Sigmoid colon (tissue), 7 donors: ENCODE results near the gene KAT7. TPM values are rescaled to one million over a fixed set of nuclear protein-coding genes. Genes with fewer than 3 reads are reported as not detected.

Experiments
- DNase-seq: peaks from one replicate; pipeline ENCODE4 v3.0.0-alpha.2; 2019
- H3K27ac ChIP-seq, 4 donors: fragments of 200-600 bp; sonication (generic); one replicate each; pipeline ENCODE4 v1.5.1; 2016 to 2019; ENCODE audit warnings: mild to moderate bottlenecking in 1 of 4
- H3K27me3 ChIP-seq, 3 donors: fragments of 200-600 bp; sonication (generic); one replicate each; pipeline ENCODE4 v1.5.1; 2019; ENCODE audit warnings: mild to moderate bottlenecking in 1 of 3
- H3K36me3 ChIP-seq, 4 donors: fragments of 200-600 bp; sonication (generic); one replicate each; pipeline ENCODE4 v1.5.1; 2016 to 2019
- H3K4me1 ChIP-seq, 4 donors: fragments of 200-600 bp; sonication (generic); one replicate each; pipeline ENCODE4 v1.5.1; 2017 to 2019
- H3K4me3 ChIP-seq, 4 donors: fragments of 200-600 bp; sonication (generic); one replicate each; pipeline ENCODE4 v1.5.1; 2017 to 2019; ENCODE audit warnings: mild to moderate bottlenecking in 2 of 4, moderate library complexity in 1 of 4
- H3K9me3 ChIP-seq, 4 donors: fragments of 200-600 bp in 3 of 4; sonication (generic) in 3 of 4; one replicate each; pipeline versions ENCODE4 v1.5.1 to v1.6.1; 2013 to 2019
- EP300 ChIP-seq, 4 donors: sonication (generic); formaldehyde crosslinking; IDR thresholded peaks; one replicate each; pipeline ENCODE4 v1.6.1; 2017; ENCODE audit warnings: antibody characterized with exemption in 4 of 4
- POLR2A ChIP-seq, 2 donors: fragments of 450-650 bp; IDR thresholded peaks; one replicate each; pipeline ENCODE4 v1.6.1; 2016; ENCODE audit warnings: antibody characterized with exemption in 2 of 2, mild to moderate bottlenecking in 2 of 2, moderate library complexity in 2 of 2
- POLR2AphosphoS5 ChIP-seq, 4 donors: sonication (generic); formaldehyde crosslinking; IDR thresholded peaks; one replicate each; pipeline ENCODE4 v1.6.1; 2017; ENCODE audit warnings: antibody characterized with exemption in 4 of 4
- WGBS, 2 donors: extraction: QIAGEN DNeasy Blood & Tissue Kit; methylation state at CpG; one replicate each; pipeline ENCODE4 v1.1.7; 2013; 5-methylcytosine and 5-hydroxymethylcytosine counted together
- intact Hi-C: fragments of 100-400 bp; cut with DNase I; formaldehyde crosslinking; loops from one replicate; pipeline ENCODE4 v1.15.1; 2023
- polyA plus RNA-seq, 3 donors: library from polyadenylated mRNA; stranded (reverse); fragments of 200-250 nt; gene quantifications; one replicate each; pipeline ENCODE4 v1.2.3, GENCODE V29; 2013
- total RNA-seq, 4 donors: library from RNA; depleted of rRNA; stranded (reverse); fragments of >200 nt; gene quantifications; one replicate each; pipeline ENCODE4 v1.1.0, GENCODE V29; 2016
- TF ChIP-seq, protein P1 (sequence below), 4 experiments: fragments of 450-650 bp in 3 of 4; fragments of 200-600 bp in 1 of 4; IDR thresholded peaks; one replicate each; pipeline ENCODE4 v1.5.1; 2016 to 2019; ENCODE audit warnings: antibody characterized with exemption in 4 of 4, mild to moderate bottlenecking in 3 of 4, moderate library complexity in 2 of 4
- donor health status: healthy with polysubstance abuse.
- donor health status: Bipolar disorder and iron deficiency.
- donor health status: healthy.

Gene KAT7
- total and polyA plus RNA-seq, 7 donors: 6.2 to 34.9 (median 23.8) TPM

- WGBS, 2 donors: 76 to 82% methylated on average over 3 of the region's 3 CpGs
- no peaks in the 10 kb centered on the region for H3K4me1 ChIP-seq
- TF ChIP-seq EP300 (IDR thresholded peaks at IDR 0.05) (no peak), POLR2AphosphoS5 (IDR thresholded peaks at IDR 0.05) (no peak), POLR2A (IDR thresholded peaks at IDR 0.05) (no peak)
- TF ChIP-seq, protein P1, sequence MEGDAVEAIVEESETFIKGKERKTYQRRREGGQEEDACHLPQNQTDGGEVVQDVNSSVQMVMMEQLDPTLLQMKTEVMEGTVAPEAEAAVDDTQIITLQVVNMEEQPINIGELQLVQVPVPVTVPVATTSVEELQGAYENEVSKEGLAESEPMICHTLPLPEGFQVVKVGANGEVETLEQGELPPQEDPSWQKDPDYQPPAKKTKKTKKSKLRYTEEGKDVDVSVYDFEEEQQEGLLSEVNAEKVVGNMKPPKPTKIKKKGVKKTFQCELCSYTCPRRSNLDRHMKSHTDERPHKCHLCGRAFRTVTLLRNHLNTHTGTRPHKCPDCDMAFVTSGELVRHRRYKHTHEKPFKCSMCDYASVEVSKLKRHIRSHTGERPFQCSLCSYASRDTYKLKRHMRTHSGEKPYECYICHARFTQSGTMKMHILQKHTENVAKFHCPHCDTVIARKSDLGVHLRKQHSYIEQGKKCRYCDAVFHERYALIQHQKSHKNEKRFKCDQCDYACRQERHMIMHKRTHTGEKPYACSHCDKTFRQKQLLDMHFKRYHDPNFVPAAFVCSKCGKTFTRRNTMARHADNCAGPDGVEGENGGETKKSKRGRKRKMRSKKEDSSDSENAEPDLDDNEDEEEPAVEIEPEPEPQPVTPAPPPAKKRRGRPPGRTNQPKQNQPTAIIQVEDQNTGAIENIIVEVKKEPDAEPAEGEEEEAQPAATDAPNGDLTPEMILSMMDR (IDR thresholded peaks at IDR 0.05): no peak
- intact Hi-C loops: no loop called here
- no peaks in the 10 kb centered on the region for H3K9me3 ChIP-seq
- no peak overlapping the region for H3K27ac ChIP-seq
- H3K36me3 ChIP-seq: no peaks in the 10 kb centered on the region
- no peaks in the 10 kb centered on the region for H3K27me3 ChIP-seq
- no peak for DNase-seq
- H3K4me3 ChIP-seq: no peak overlapping the region
Measured at GRCh38 chr17:49866882-49867413, 78.5 kb downstream of the KAT7 start.

DNA sequence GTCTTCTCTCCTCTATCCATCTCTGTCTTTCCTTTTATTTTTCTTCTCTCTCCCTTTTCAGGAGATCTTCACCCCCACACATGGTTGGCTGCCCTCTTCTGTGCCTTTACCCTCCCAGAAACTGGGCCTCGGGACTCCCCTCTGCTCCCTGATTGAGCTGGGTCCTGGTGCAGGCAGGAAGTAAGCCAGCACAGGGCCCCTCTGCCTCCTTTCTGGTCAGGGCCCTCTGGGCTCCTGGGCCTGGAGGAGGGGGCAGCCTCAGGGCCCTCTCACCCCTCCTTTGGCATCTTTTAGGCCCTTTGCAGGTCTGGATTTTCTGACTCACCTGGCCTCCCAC, 80.5 kb downstream of the KAT7 start:
- H3K4me3 ChIP-seq: no peak overlapping the region
- H3K9me3 ChIP-seq: no peaks in the 10 kb centered on the region
- H3K4me1 ChIP-seq: no peaks in the 10 kb centered on the region
- H3K27me3 ChIP-seq: peaks cover 0 to 2% (median 0%) of the 10 kb centered on the region in 3 donors
- H3K27ac ChIP-seq: no peak overlapping the region
- intact Hi-C loops: no loop called here
- 34 to 42% methylated on average over 1 of the region's 1 CpG for WGBS, 2 donors
- DNase-seq: no peak
- TF ChIP-seq POLR2A (IDR thresholded peaks at IDR 0.05) (no peak), POLR2AphosphoS5 (IDR thresholded peaks at IDR 0.05) (no peak), EP300 (IDR thresholded peaks at IDR 0.05) (no peak)
- TF ChIP-seq, protein P1 (IDR thresholded peaks at IDR 0.05): no peak
- no peaks in the 10 kb centered on the region for H3K36me3 ChIP-seq

- TF ChIP-seq EP300 (IDR thresholded peaks at IDR 0.05) (no peak), POLR2A (IDR thresholded peaks at IDR 0.05) (no peak), POLR2AphosphoS5 (IDR thresholded peaks at IDR 0.05) (no peak)
- TF ChIP-seq, protein P1 (IDR thresholded peaks at IDR 0.05): no peak
- Histone ChIP-seq H3K4me1 (no peaks in the 10 kb centered on the region), H3K27me3 (peaks cover 0 to 13% (median 0%) of the 10 kb centered on the region in 3 donors), H3K27ac (no peak overlapping the region), H3K9me3 (no peaks in the 10 kb centered on the region), H3K4me3 (no peak overlapping the region), H3K36me3 (no peaks in the 10 kb centered on the region)
- intact Hi-C loops: no loop called here
- 86 to 87% methylated on average over 11 of the region's 11 CpGs for WGBS, 2 donors
- DNase-seq: no peak
Measured at GRCh38 chr17:49870298-49870697, 81.8 kb downstream of the KAT7 start.

DNA sequence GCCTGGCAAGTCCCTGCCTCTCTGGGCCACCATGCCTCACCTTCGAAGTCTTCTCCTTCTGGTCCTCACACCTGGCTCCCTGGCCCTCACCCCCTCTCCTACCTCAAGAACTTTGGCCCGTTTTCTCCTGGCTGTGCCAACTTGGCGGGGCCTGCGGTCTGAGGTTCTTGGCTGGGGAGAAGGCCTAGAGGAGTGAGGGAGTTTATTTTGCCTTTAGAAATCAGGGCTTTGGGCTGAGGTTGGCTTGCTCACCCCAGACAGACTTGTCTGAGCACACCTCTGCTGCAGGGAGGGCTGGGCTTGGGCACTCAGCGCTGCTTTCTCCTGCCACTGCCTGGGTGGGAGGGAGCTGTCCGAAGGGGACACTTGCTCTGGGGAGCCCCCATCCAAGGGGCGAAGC, 82.7 kb downstream of the KAT7 start:
- WGBS, 2 donors: 78 to 90% methylated on average over 7 of the region's 7 CpGs

More for the DNA sequence above, 82.7 kb downstream of the KAT7 start:
- no peaks in the 10 kb centered on the region for H3K36me3 ChIP-seq
- DNase-seq: no peak
- H3K27me3 ChIP-seq: peaks cover 0 to 13% (median 0%) of the 10 kb centered on the region in 3 donors
- H3K9me3 ChIP-seq: no peaks in the 10 kb centered on the region
- no peak overlapping the region for H3K4me3 ChIP-seq
- intact Hi-C loops: no loop called here
- TF ChIP-seq POLR2AphosphoS5 (IDR thresholded peaks at IDR 0.05) (no peak), POLR2A (IDR thresholded peaks at IDR 0.05) (no peak), EP300 (IDR thresholded peaks at IDR 0.05) (no peak)
- TF ChIP-seq, protein P1 (IDR thresholded peaks at IDR 0.05): no peak
- H3K4me1 ChIP-seq: no peaks in the 10 kb centered on the region
- no peak overlapping the region for H3K27ac ChIP-seq
